SK-N-SH (cell line): ENCODE data around the gene INTS14. TPM values are rescaled to one million over a fixed set of nuclear protein-coding genes. Genes with fewer than 3 reads are reported as not detected.

Experiments used
- CTCF ChIA-PET: fragments of 300-600, 350-600 bp; formaldehyde crosslinking; extraction: SDS; loops from one replicate; lab custom pipeline; 2021; lab: Yijun Ruan, JAX
- POLR2A ChIA-PET: fragments of 350-600 bp; sonication (Branson Sonifier 250); formaldehyde crosslinking; extraction: SDS; loops from one replicate; lab custom pipeline; 2020; ENCODE audit warnings: antibody characterized with exemption, inconsistent platforms; lab: Yijun Ruan, JAX
- DNase-seq: peaks from one replicate; pipeline ENCODE4 v3.0.0; 2012
- H2AFZ ChIP-seq: fragments of 200-600 bp; sonication (generic); 2 replicates; pipeline ENCODE4 v1.8.1; 2016; ENCODE audit warnings: antibody characterized with exemption, mild to moderate bottlenecking, low read depth
- H3F3A ChIP-seq: fragments of 200-600 bp; sonication (generic); replicated peaks from 2 replicates; pipeline ENCODE3; 2016; ENCODE audit warnings: antibody characterized with exemption, mild to moderate bottlenecking; ENCODE audit not compliant: insufficient read depth
- H3K27ac ChIP-seq, 2 experiments: fragments of 200-500 bp in 1 of 2; fragments of 200-600 bp in 1 of 2; sonication (Bioruptor generic) in 1 of 2; sonication (generic), shearing (Covaris generic) in 1 of 2; 2 replicates each; pipeline versions ENCODE4 v1.5.1 to v1.6.1; 2014 to 2016; ENCODE audit warnings: low read depth in 2 of 2, inconsistent platforms in 1 of 2, low read length in 1 of 2, mild to moderate bottlenecking in 1 of 2, mixed read lengths in 1 of 2
- H3K27me3 ChIP-seq: fragments of 200-600 bp; sonication (generic), shearing (Covaris generic); 2 replicates; pipeline ENCODE4 v1.6.1; 2016; ENCODE audit warnings: mixed run types; ENCODE audit not compliant: insufficient read depth
- H3K36me3 ChIP-seq, 2 experiments: fragments of 200-500 bp in 1 of 2; fragments of 200-600 bp in 1 of 2; sonication (Bioruptor generic) in 1 of 2; sonication (generic) in 1 of 2; replicated peaks in 1 of 2; 2 replicates each; pipeline versions ENCODE3 to v1.5.1; 2014 to 2016; ENCODE audit warnings: low read length in 1 of 2, mild to moderate bottlenecking in 1 of 2; ENCODE audit not compliant: insufficient read depth in 2 of 2, control insufficient read depth in 1 of 2
- H3K4me1 ChIP-seq, 2 experiments: fragments of 200-500 bp in 1 of 2; fragments of 200-600 bp in 1 of 2; sonication (Bioruptor generic) in 1 of 2; sonication (generic), shearing (Covaris generic) in 1 of 2; 2 replicates each; pipeline versions ENCODE4 v1.5.1 to v1.6.1; 2014 to 2016; ENCODE audit warnings: low read depth in 1 of 2, low read length in 1 of 2, mixed run types in 1 of 2; ENCODE audit not compliant: insufficient read depth in 2 of 2, control insufficient read depth in 1 of 2
- H3K4me2 ChIP-seq: fragments of 200-600 bp; sonication (generic), shearing (Covaris generic); 2 replicates; pipeline ENCODE4 v1.6.1; 2017; ENCODE audit warnings: mixed run types
- H3K4me3 ChIP-seq, 2 experiments: fragments of 200-500 bp in 1 of 2; fragments of 200-600 bp in 1 of 2; sonication (Bioruptor generic) in 1 of 2; sonication (generic), shearing (Covaris generic) in 1 of 2; 2 replicates each; pipeline versions ENCODE4 v1.5.1 to v1.8.1; 2014 to 2016; ENCODE audit warnings: low read depth in 2 of 2, inconsistent platforms in 1 of 2, low read length in 1 of 2, mild to moderate bottlenecking in 1 of 2, mixed read lengths in 1 of 2, moderate library complexity in 1 of 2
- H3K79me2 ChIP-seq: fragments of 200-600 bp; sonication (generic); 2 replicates; pipeline ENCODE4 v1.8.1; 2017; ENCODE audit warnings: mild to moderate bottlenecking; ENCODE audit not compliant: insufficient read depth
- H3K9ac ChIP-seq: fragments of 200-600 bp; sonication (generic); 2 replicates; pipeline ENCODE4 v1.6.1; 2017; ENCODE audit warnings: mixed run types
- H3K9me2 ChIP-seq: fragments of 200-600 bp; sonication (generic); 2 replicates; pipeline ENCODE4 v1.6.1; 2017; ENCODE audit warnings: mixed run types
- H3K9me3 ChIP-seq: fragments of 200-600 bp; sonication (generic); 2 replicates; pipeline ENCODE4 v1.6.1; 2017; ENCODE audit warnings: mixed run types, mild to moderate bottlenecking, moderate library complexity
- H4K20me1 ChIP-seq: fragments of 200-600 bp; sonication (generic); 2 replicates; pipeline ENCODE4 v1.6.1; 2017; ENCODE audit warnings: mild to moderate bottlenecking, mixed run types; ENCODE audit not compliant: insufficient read depth
- ELF1 ChIP-seq: IDR thresholded peaks from 2 replicates; pipeline ENCODE4 v1.4.0; 2012
- EP300 ChIP-seq, 2 experiments: IDR thresholded peaks; 2 replicates each; pipeline versions ENCODE4 v1.4.0 to v1.6.1; 2012; ENCODE audit warnings: borderline replicate concordance in 1 of 2, low read depth in 1 of 2, low read length in 1 of 2
- FOSL2 ChIP-seq: IDR thresholded peaks from 2 replicates; pipeline ENCODE4 v1.4.0; 2012; ENCODE audit warnings: low read depth, mild to moderate bottlenecking, moderate library complexity, borderline replicate concordance
- FOXJ3 ChIP-seq: sonication (generic); formaldehyde crosslinking; IDR thresholded peaks from 2 replicates; pipeline ENCODE4 v1.5.1; 2020; ENCODE audit warnings: mild to moderate bottlenecking, missing genetic modification reagents
- IRF3 ChIP-seq: fragments of 150-350 bp; IDR thresholded peaks from 2 replicates; pipeline ENCODE4 v1.6.1; 2016; ENCODE audit warnings: mild to moderate bottlenecking, low read depth, low read length
- MAX ChIP-seq: IDR thresholded peaks from 2 replicates; pipeline ENCODE4 v1.4.0; 2012; ENCODE audit warnings: low read depth
- NFIC ChIP-seq: IDR thresholded peaks from 2 replicates; pipeline ENCODE4 v1.4.0; 2012; ENCODE audit warnings: borderline replicate concordance
- REST ChIP-seq: IDR thresholded peaks from 2 replicates; pipeline ENCODE4 v1.6.1; 2012; ENCODE audit warnings: mild to moderate bottlenecking, low read depth, low read length, moderate library complexity
- RFX5 ChIP-seq: IDR thresholded peaks from 2 replicates; pipeline ENCODE4 v1.6.1; 2012; ENCODE audit warnings: mild to moderate bottlenecking, improper control_type of control experiment, low read length
- RXRA ChIP-seq: IDR thresholded peaks from 2 replicates; pipeline ENCODE4 v1.4.0; 2012; ENCODE audit warnings: low read depth, mild to moderate bottlenecking, borderline replicate concordance
- TCF12 ChIP-seq: IDR thresholded peaks from 2 replicates; pipeline ENCODE4 v1.4.0; 2012
- TEAD4 ChIP-seq: IDR thresholded peaks from 2 replicates; pipeline ENCODE4 v1.4.0; 2012; ENCODE audit warnings: mild to moderate bottlenecking, borderline replicate concordance; ENCODE audit not compliant: insufficient read depth
- USF1 ChIP-seq: IDR thresholded peaks from 2 replicates; pipeline ENCODE4 v1.4.0; 2012; ENCODE audit warnings: low read depth, borderline replicate concordance
- ZBTB33 ChIP-seq: IDR thresholded peaks from 2 replicates; pipeline ENCODE4 v1.4.0; 2012; ENCODE audit warnings: low read depth, borderline replicate concordance
- WGBS: methylation state at CpG from one replicate; pipeline ENCODE4 v1.1.6; 2017; ENCODE audit warnings: low lambda C conversion rate; 5-methylcytosine and 5-hydroxymethylcytosine counted together
- polyA plus RNA-seq, 3 experiments: library from polyadenylated mRNA; depleted of rRNA; stranded (reverse); fragments of >200 nt; gene quantifications; 2 replicates each; pipeline ENCODE4 v1.2.3, GENCODE V29; 2012

INTS14 gene
- polyA plus RNA-seq, 1 of the 3 experiments (the other 2 are of a cell fraction) = 44.9 TPM

GRCh38 chr15:65619626-65620290 lies 8.8 kb upstream of the INTS14 start:
- peak overlapping the region in 1 of 2 experiments; percentile 61; a peak in 2 of 4 replicates for H3K27ac ChIP-seq
- H3K79me2 ChIP-seq = no peaks in the 10 kb centered on the region
- 84% methylated on average over 5 of the region's 5 CpGs for WGBS
- no peaks in the 10 kb centered on the region for H4K20me1 ChIP-seq
- H3K4me3 ChIP-seq = no peak overlapping the region
- H3K4me2 ChIP-seq = no peak overlapping the region
- no peak overlapping the region for H3K9ac ChIP-seq
- peak; percentile 36 for DNase-seq
- POLR2A ChIA-PET = interaction anchor here (0.7 to 1.4 kb wide), 2 partner anchors 9 to 39 kb away, joined by 3 to 12 read pairs; partner anchors contain the start of gene INTS14
- H2AFZ ChIP-seq = no peak overlapping the region
- H3K4me1 ChIP-seq = peaks cover 0 to 4% of the 10 kb centered on the region in 2 experiments; a peak in 2 of 4 replicates
- H3K9me3 ChIP-seq = no peaks in the 10 kb centered on the region
- H3K36me3 ChIP-seq = peaks cover 0 to 6% of the 10 kb centered on the region in 2 experiments
- no peak for TF ChIP-seq TCF12
- TF ChIP-seq USF1 = no peak
- no peak for TF ChIP-seq EP300 (IDR thresholded peaks at IDR 0.05; ENCODE audit: borderline replicate concordance in 1 of 2, low read depth in 1 of 2, low read length in 1 of 2)
- no peak for TF ChIP-seq FOSL2
- no peak for TF ChIP-seq MAX
- TF ChIP-seq FOXJ3 (CRISPR knock-in tag) = no peak
- no peak for TF ChIP-seq IRF3
- TF ChIP-seq RFX5 = no peak
- TF ChIP-seq REST = no peak
- no peak for TF ChIP-seq RXRA
- TF ChIP-seq ELF1 = no peak
- TF ChIP-seq ZBTB33 = no peak
- no peak for TF ChIP-seq TEAD4
- TF ChIP-seq NFIC = no peak
- H3K27me3 ChIP-seq = no peaks in the 10 kb centered on the region
- no peaks in the 10 kb centered on the region for H3K9me2 ChIP-seq
- H3F3A ChIP-seq = peaks cover 2% of the 10 kb centered on the region
- CTCF ChIA-PET = interaction anchor here (0.8 to 1.8 kb wide), 4 partner anchors 9 to 24 kb away, joined by 3 to 11 read pairs (median 4); partner anchors contain the start of gene INTS14
